Progenitor cell of endocrine pancreas (in vitro differentiated cells): ENCODE results near the gene C5AR1. TPM values are rescaled to one million over a fixed set of nuclear protein-coding genes. Genes with fewer than 3 reads are reported as not detected.

Experiments used
- DNase-seq: peaks from one replicate; pipeline ENCODE4 v3.0.0; 2021; ENCODE audit warnings: low spot score; ENCODE audit not compliant: unreplicated experiment
- H3K27ac Mint-ChIP-seq: 2 replicates; pipeline ENCODE4 v1.8.0; 2021; ENCODE audit warnings: mild to moderate bottlenecking, moderate library complexity, mixed read lengths
- H3K27me3 Mint-ChIP-seq: 2 replicates; pipeline ENCODE4 v1.8.0; 2021; ENCODE audit warnings: mixed read lengths
- H3K36me3 Mint-ChIP-seq: 2 replicates; pipeline ENCODE4 v1.8.0; 2022; ENCODE audit warnings: mixed read lengths; ENCODE audit not compliant: insufficient read depth
- H3K4me1 Mint-ChIP-seq: 2 replicates; pipeline ENCODE4 v1.8.0; 2021; ENCODE audit warnings: low read depth, mixed read lengths
- H3K4me3 Mint-ChIP-seq: 2 replicates; pipeline ENCODE4 v1.8.0; 2021; ENCODE audit warnings: low read depth, mild to moderate bottlenecking, moderate library complexity, mixed read lengths
- H3K9me3 Mint-ChIP-seq: 2 replicates; pipeline ENCODE4 v1.8.0; 2021; ENCODE audit warnings: low read depth, mixed read lengths
- total RNA-seq: library from RNA; stranded (reverse); gene quantifications from 2 replicates; pipeline ENCODE4 v1.2.1, GENCODE V29; 2021
- TF ChIP-seq, protein P1 (sequence below): fragments of 200-600 bp; sonication (generic); IDR thresholded peaks from one replicate; pipeline ENCODE4 v1.5.0; 2021; ENCODE audit warnings: antibody characterized with exemption, mild to moderate bottlenecking; ENCODE audit not compliant: unreplicated experiment

The C5AR1 gene
- total RNA-seq, 1 donor from 2014 or later, result 2.4 TPM

DNA sequence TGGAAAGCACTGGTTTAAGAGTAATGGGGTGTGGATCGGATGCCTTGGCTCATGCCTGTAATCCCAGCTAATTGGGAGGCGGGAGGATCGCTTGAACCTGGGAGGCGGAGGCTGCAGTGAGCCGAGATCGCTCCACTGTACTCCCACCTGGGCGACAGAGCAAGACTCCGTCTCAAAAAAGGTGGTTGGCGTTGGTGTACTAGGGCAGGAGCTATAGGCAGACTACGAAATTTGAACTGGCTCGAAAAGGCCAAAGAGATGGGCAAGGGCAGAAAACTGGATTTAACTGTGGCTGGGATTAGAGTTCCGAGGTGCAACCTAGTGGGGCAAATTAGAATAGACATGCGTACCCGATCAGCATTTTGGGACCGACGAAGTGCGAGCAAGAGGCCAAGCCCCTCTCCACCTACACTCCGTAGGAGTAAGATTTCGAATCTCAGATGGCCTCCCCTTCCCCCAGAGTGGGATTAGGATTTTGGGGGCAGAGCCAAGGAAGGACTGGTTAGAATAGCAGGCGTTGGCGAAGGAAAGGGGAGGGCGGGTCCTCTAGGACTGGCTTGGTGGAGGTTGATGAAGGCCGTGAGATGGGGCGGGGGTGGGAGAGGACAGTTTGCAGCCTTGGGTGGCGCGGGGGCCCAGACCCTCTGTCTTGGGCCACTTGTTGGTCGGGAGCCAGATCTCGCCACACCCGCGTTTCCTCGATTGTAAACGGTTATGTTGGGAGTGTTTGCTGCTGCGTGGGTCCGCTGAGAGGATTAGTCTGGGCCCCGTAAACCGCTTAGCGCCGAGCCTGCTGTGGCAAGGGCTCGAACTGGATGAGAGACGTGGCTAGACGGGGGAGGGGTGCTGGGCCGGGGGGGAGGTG, 37.0 kb upstream of the C5AR1 start:
- peaks cover 17% of the 10 kb centered on the region for H3K36me3 Mint-ChIP-seq
- no peaks in the 10 kb centered on the region for H3K9me3 Mint-ChIP-seq
- H3K27me3 Mint-ChIP-seq, result peaks cover 9% of the 10 kb centered on the region
- TF ChIP-seq, protein P1, sequence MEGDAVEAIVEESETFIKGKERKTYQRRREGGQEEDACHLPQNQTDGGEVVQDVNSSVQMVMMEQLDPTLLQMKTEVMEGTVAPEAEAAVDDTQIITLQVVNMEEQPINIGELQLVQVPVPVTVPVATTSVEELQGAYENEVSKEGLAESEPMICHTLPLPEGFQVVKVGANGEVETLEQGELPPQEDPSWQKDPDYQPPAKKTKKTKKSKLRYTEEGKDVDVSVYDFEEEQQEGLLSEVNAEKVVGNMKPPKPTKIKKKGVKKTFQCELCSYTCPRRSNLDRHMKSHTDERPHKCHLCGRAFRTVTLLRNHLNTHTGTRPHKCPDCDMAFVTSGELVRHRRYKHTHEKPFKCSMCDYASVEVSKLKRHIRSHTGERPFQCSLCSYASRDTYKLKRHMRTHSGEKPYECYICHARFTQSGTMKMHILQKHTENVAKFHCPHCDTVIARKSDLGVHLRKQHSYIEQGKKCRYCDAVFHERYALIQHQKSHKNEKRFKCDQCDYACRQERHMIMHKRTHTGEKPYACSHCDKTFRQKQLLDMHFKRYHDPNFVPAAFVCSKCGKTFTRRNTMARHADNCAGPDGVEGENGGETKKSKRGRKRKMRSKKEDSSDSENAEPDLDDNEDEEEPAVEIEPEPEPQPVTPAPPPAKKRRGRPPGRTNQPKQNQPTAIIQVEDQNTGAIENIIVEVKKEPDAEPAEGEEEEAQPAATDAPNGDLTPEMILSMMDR, result no peak
- peak overlapping the region; percentile 84 for H3K4me3 Mint-ChIP-seq
- no peak for DNase-seq
- H3K4me1 Mint-ChIP-seq, result peaks cover 12% of the 10 kb centered on the region
- H3K27ac Mint-ChIP-seq, result peak overlapping the region; percentile 94

- Mint-ChIP-seq H3K27me3 (peaks cover 12% of the 10 kb centered on the region), H3K27ac (peak overlapping the region; percentile 97), H3K4me3 (peak overlapping the region; percentile 84), H3K9me3 (no peaks in the 10 kb centered on the region), H3K36me3 (peaks cover 17% of the 10 kb centered on the region), H3K4me1 (peaks cover 12% of the 10 kb centered on the region)
- TF ChIP-seq, protein P1, result no peak
- peak; percentile 78 for DNase-seq
These were observed 36.2 kb upstream of the C5AR1 start for GRCh38 chr19:47273313-47274070.

DNA sequence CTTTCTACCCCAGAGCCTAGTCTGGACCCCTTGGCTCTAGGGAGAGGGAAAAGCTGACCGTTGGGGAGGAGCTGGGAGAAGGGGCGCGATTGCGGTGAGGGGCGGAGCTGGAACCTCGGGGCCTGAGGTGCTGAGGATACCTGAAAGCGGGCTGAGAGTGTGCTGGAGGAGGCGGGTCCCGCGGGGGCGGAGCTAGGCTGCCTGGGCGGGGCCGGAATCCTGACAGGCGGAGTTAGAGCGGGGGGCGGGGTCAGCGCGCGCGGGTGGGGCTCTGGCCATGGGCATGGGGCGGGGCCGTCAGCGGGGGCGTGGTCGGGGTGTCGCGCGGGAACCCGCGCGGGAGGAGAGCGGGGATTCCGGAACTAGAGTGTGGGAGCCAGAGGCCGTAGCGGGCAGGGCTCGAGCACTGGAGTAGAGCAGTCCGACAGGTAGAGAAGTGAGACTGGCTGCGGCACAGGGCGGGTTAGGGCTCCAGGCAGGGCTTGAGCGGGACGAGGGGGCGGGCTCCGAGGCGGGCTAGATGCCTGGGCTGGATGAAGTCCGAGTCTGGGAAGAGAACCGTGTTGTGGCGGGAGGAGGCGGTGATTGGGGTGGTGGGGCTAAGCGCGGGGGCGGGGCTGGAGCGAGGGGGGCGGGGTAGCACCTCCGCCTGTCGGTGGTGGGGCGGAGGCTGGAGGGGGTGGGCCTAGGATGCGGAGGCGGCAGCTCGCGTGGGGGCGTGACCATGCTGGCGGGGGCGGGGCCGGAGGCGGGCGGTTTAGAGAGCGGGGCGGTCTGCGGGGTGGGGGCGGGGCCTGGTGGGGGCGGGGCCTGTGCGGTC, 35.4 kb upstream of the C5AR1 start, which contains the start of gene INAFM1:
Gene INAFM1, plus strand, starts transcription at position 815 of the 820 bp plus-strand sequence. CDS start 35 bp downstream, outside the sequence.
- DNase-seq, result peak; percentile 99
- H3K27me3 Mint-ChIP-seq, result peaks cover 12% of the 10 kb centered on the region
- H3K4me3 Mint-ChIP-seq, result peak within 1 kb of the TSS; percentile 84
- H3K36me3 Mint-ChIP-seq, result peaks cover 15% of the 10 kb centered on the region
- TF ChIP-seq, protein P1, result no peak
- peak within 1 kb of the TSS; percentile 97 for H3K27ac Mint-ChIP-seq
- no peaks in the 10 kb centered on the region for H3K9me3 Mint-ChIP-seq
- peaks cover 12% of the 10 kb centered on the region for H3K4me1 Mint-ChIP-seq

GRCh38 chr19:47274891-47275761, 34.5 kb upstream of the C5AR1 start:
- no peaks in the 10 kb centered on the region for H3K9me3 Mint-ChIP-seq
- H3K36me3 Mint-ChIP-seq, result peaks cover 12% of the 10 kb centered on the region
- TF ChIP-seq, protein P1, result no peak
- H3K27ac Mint-ChIP-seq, result peak overlapping the region; percentile 71
- peaks cover 12% of the 10 kb centered on the region for H3K4me1 Mint-ChIP-seq
- H3K4me3 Mint-ChIP-seq, result peak overlapping the region; percentile 64
- peaks cover 12% of the 10 kb centered on the region for H3K27me3 Mint-ChIP-seq
- no peak for DNase-seq
